Keratinocyte (primary cell): ENCODE data around the gene CNR2. TPM values are rescaled to one million over a fixed set of nuclear protein-coding genes. Genes with fewer than 3 reads are reported as not detected.
A peak's percentile ranks its signal among the peaks of the same experiment; 100 is the strongest.
"Not testable (repeated sequence)": the region's sequence is repeated elsewhere in the genome, so short reads cannot be mapped to it uniquely, and the experiment has no call there.

Experiments
- DNase-seq: peaks from one replicate; pipeline ENCODE4 v3.0.0-alpha.2; 2011; ENCODE audit warnings: low read depth, missing footprints, low spot score
- FAIRE-seq: peaks from 2 replicates; lab custom pipeline; 2011; peaks lifted over from hg19 to GRCh38; lab: Jason Lieb, UNC
- H2AFZ ChIP-seq: 2 replicates; pipeline ENCODE4 v1.6.0; 2012; ENCODE audit warnings: low read length, control low read depth, inconsistent platforms; ENCODE audit not compliant: control insufficient read depth
- H3K27ac ChIP-seq: 2 replicates; pipeline ENCODE4 v1.5.1; 2011; ENCODE audit warnings: low read length; ENCODE audit not compliant: control insufficient read depth, insufficient read depth
- H3K27me3 ChIP-seq: 3 replicates; pipeline ENCODE4 v1.6.0; 2011; ENCODE audit warnings: low read length; ENCODE audit not compliant: control insufficient read depth, insufficient read depth; ENCODE audit errors: extremely low read depth
- H3K36me3 ChIP-seq, 2 experiments: 2 replicates in 1 of 2; 3 replicates in 1 of 2; pipeline ENCODE4 v1.5.1; 2011; ENCODE audit warnings: low read length in 2 of 2, mild to moderate bottlenecking in 1 of 2; ENCODE audit not compliant: control insufficient read depth in 2 of 2, insufficient read depth in 2 of 2; ENCODE audit errors: extremely low read depth in 1 of 2
- H3K4me1 ChIP-seq: 3 replicates; pipeline ENCODE4 v1.5.1; 2011; ENCODE audit warnings: low read length; ENCODE audit not compliant: control insufficient read depth, insufficient read depth; ENCODE audit errors: extremely low read depth
- H3K4me2 ChIP-seq: 3 replicates; pipeline ENCODE4 v1.6.0; 2011; ENCODE audit warnings: low read depth, low read length; ENCODE audit not compliant: control insufficient read depth, insufficient read depth; ENCODE audit errors: extremely low read depth
- H3K4me3 ChIP-seq, 3 experiments: fragments of 200-600 bp in 1 of 3; sonication (generic) in 1 of 3; 2 replicates in 2 of 3; 3 replicates in 1 of 3; pipeline ENCODE4 v1.5.1; 2011 to 2016; ENCODE audit warnings: low read length in 3 of 3, mild to moderate bottlenecking in 3 of 3, control low read depth in 2 of 3, inconsistent platforms in 1 of 3, low read depth in 1 of 3, mixed read lengths in 1 of 3, mixed run types in 1 of 3, moderate library complexity in 1 of 3; ENCODE audit not compliant: control insufficient read depth in 2 of 3, insufficient read depth in 2 of 3; ENCODE audit errors: extremely low read depth in 1 of 3
- H3K79me2 ChIP-seq: 2 replicates; pipeline ENCODE4 v1.6.0; 2012; ENCODE audit warnings: low read length; ENCODE audit not compliant: control insufficient read depth, insufficient read depth
- H3K9ac ChIP-seq: 3 replicates; pipeline ENCODE4 v1.6.0; 2011; ENCODE audit warnings: low read length; ENCODE audit not compliant: control insufficient read depth, insufficient read depth; ENCODE audit errors: extremely low read depth
- H3K9me1 ChIP-seq: 3 replicates; pipeline ENCODE4 v1.6.0; 2011; ENCODE audit warnings: low read length; ENCODE audit not compliant: control insufficient read depth, insufficient read depth; ENCODE audit errors: extremely low read depth
- H3K9me3 ChIP-seq: 2 replicates; pipeline ENCODE4 v1.5.1; 2012; ENCODE audit warnings: low read depth, low read length; ENCODE audit not compliant: control insufficient read depth
- H4K20me1 ChIP-seq: 3 replicates; pipeline ENCODE4 v1.6.0; 2011; ENCODE audit warnings: low read length; ENCODE audit not compliant: control insufficient read depth, insufficient read depth; ENCODE audit errors: extremely low read depth
- CTCF ChIP-seq, 3 experiments: IDR thresholded peaks in 1 of 3; conservative IDR thresholded peaks in 1 of 3; optimal IDR thresholded peaks in 1 of 3; 2 replicates in 2 of 3; 3 replicates in 1 of 3; pipeline versions ENCODE3 to v1.5.1; 2011; ENCODE audit warnings: low read length in 3 of 3, mild to moderate bottlenecking in 3 of 3, moderate library complexity in 2 of 3, control low read depth in 1 of 3, inconsistent platforms in 1 of 3; ENCODE audit not compliant: insufficient read depth in 2 of 3; ENCODE audit errors: extremely low read depth in 1 of 3
- EZH2 ChIP-seq: IDR thresholded peaks from one replicate; pipeline ENCODE4 v1.6.1; 2012; ENCODE audit warnings: inconsistent platforms, mild to moderate bottlenecking, low read length, moderate library complexity
- dilution Hi-C: fragments of 300-500 bp; cut with MboI; formaldehyde crosslinking; loops from one replicate; pipeline ENCODE4 v1.7.0; 2020; ENCODE audit warnings: low sequenced_read_pairs; ENCODE audit not compliant: extremely low pct_ligation_motif_present
- polyA plus RNA-seq, 5 experiments: library from polyadenylated mRNA; depleted of rRNA in 3 of 5; stranded (reverse) in 3 of 5; stranded (forward) in 1 of 5; unstranded in 1 of 5; fragments of >200 nt; gene quantifications; 1 replicate in 1 of 5; 2 replicates in 3 of 5; 3 replicates in 1 of 5; pipeline versions ENCODE4 v1.2.1 to v1.2.3, GENCODE V29; 2011 to 2012; ENCODE audit warnings: missing spikeins in 2 of 5, low read depth in 1 of 5, low replicate concordance in 1 of 5

Gene CNR2
- polyA plus RNA-seq, 1 donor (not counting 4 experiments of a cell fraction or from before 2014, with no cell fraction given): not detected

GRCh38 chr1:23854568-23854967, 58.6 kb downstream of the CNR2 start:
- no peak overlapping the region for H3K9ac ChIP-seq
- DNase-seq (no peak), FAIRE-seq (no peak)
- no peaks in the 10 kb centered on the region for H3K4me1 ChIP-seq
- H2AFZ ChIP-seq: no peak overlapping the region
- no peaks in the 10 kb centered on the region for H3K9me1 ChIP-seq
- H3K9me3 ChIP-seq: no peaks in the 10 kb centered on the region
- no peak overlapping the region for H3K4me2 ChIP-seq
- no peaks in the 10 kb centered on the region for H3K27me3 ChIP-seq
- no peak overlapping the region for H3K27ac ChIP-seq
- no peak overlapping the region for H3K4me3 ChIP-seq
- H3K36me3 ChIP-seq: no peaks in the 10 kb centered on the region
- no peaks in the 10 kb centered on the region for H3K79me2 ChIP-seq
- H4K20me1 ChIP-seq: no peaks in the 10 kb centered on the region
- TF ChIP-seq CTCF (optimal IDR thresholded peaks at IDR 0.05 in 1 of 3, IDR thresholded peaks at IDR 0.05 in 1 of 3, conservative IDR thresholded peaks at IDR 0.05 in 1 of 3; ENCODE audit: extremely low read depth in 1 of 3, insufficient read depth in 2 of 3, low read length in 3 of 3) (peak in 1 of 3 experiments; percentile 39), EZH2 (no peak)
- dilution Hi-C loops: no loop called here

GRCh38 chr1:23853124-23853523, 60.0 kb downstream of the CNR2 start:
- FAIRE-seq, dilution Hi-C loops, H3K36me3 ChIP-seq: not testable (repeated sequence)

GRCh38 chr1:23851406-23851805, 61.8 kb downstream of the CNR2 start:
- H2AFZ ChIP-seq, H3K27me3 ChIP-seq, dilution Hi-C loops, H3K79me2 ChIP-seq, H4K20me1 ChIP-seq, H3K9me3 ChIP-seq, H3K9me1 ChIP-seq, H3K9ac ChIP-seq, H3K4me1 ChIP-seq, H3K4me3 ChIP-seq, H3K36me3 ChIP-seq, FAIRE-seq, H3K27ac ChIP-seq, H3K4me2 ChIP-seq, DNase-seq: not testable (repeated sequence)

More at GRCh38 chr1:23853124-23853523, 60.0 kb downstream of the CNR2 start:
- H3K9ac ChIP-seq, H3K4me3 ChIP-seq, H4K20me1 ChIP-seq, H3K9me1 ChIP-seq, H3K27me3 ChIP-seq, H3K4me1 ChIP-seq, H3K27ac ChIP-seq, DNase-seq, H2AFZ ChIP-seq, H3K9me3 ChIP-seq, H3K79me2 ChIP-seq, H3K4me2 ChIP-seq: not testable (repeated sequence)
